Loucy (cell line): ENCODE data around the gene MSX1.

Source experiments
- H2AFZ ChIP-seq: fragments of 200-600 bp; sonication (generic); 2 replicates; pipeline ENCODE4 v1.6.0; 2016; ENCODE audit warnings: antibody characterized with exemption, mild to moderate bottlenecking, low read length, moderate library complexity
- H3F3A ChIP-seq: fragments of 200-600 bp; 2 replicates; pipeline ENCODE4 v1.6.0; 2016; ENCODE audit warnings: antibody characterized with exemption, low read depth, mild to moderate bottlenecking
- H3K27me3 ChIP-seq: fragments of 200-600 bp; sonication (generic); 2 replicates; pipeline ENCODE4 v1.6.1; 2014; ENCODE audit warnings: low read length, mild to moderate bottlenecking; ENCODE audit not compliant: insufficient read depth, poor library complexity, severe bottlenecking
- H3K36me3 ChIP-seq: fragments of 200-600 bp; sonication (generic); 2 replicates; pipeline ENCODE4 v1.6.1; 2016; ENCODE audit warnings: low read length; ENCODE audit not compliant: insufficient read depth
- H3K4me1 ChIP-seq: fragments of 200-600 bp; sonication (generic); 2 replicates; pipeline ENCODE4 v1.5.1; 2014; ENCODE audit warnings: low read length, mild to moderate bottlenecking; ENCODE audit not compliant: insufficient read depth, poor library complexity, severe bottlenecking
- H3K4me2 ChIP-seq: fragments of 200-600 bp; sonication (generic); 2 replicates; pipeline ENCODE4 v1.6.0; 2014; ENCODE audit warnings: antibody characterized with exemption, low read length, low read depth, mild to moderate bottlenecking; ENCODE audit not compliant: poor library complexity, severe bottlenecking
- H3K4me3 ChIP-seq: fragments of 200-600 bp; sonication (generic); 2 replicates; pipeline ENCODE4 v1.5.1; 2014; ENCODE audit warnings: low read length, mild to moderate bottlenecking, mixed read lengths; ENCODE audit not compliant: poor library complexity, severe bottlenecking
- H3K79me2 ChIP-seq: fragments of 200-600 bp; sonication (generic); 2 replicates; pipeline ENCODE4 v1.6.1; 2014; ENCODE audit warnings: low read length; ENCODE audit not compliant: insufficient read depth
- H3K9ac ChIP-seq: fragments of 200-600 bp; sonication (generic); 2 replicates; pipeline ENCODE4 v1.6.0; 2014; ENCODE audit warnings: mild to moderate bottlenecking, low read depth, low read length, moderate library complexity; ENCODE audit not compliant: poor library complexity, severe bottlenecking
- H3K9me2 ChIP-seq: fragments of 200-600 bp; sonication (generic); replicated peaks from 2 replicates; pipeline ENCODE4 v1.6.1; 2016; ENCODE audit warnings: low read depth, low read length, mixed read lengths
- H3K9me3 ChIP-seq: fragments of 200-600 bp; sonication (generic); 2 replicates; pipeline ENCODE4 v1.6.1; 2014; ENCODE audit warnings: mild to moderate bottlenecking, antibody characterized with exemption, low read length, low read depth; ENCODE audit not compliant: insufficient read depth
- H4K20me1 ChIP-seq: fragments of 200-600 bp; sonication (generic); 2 replicates; pipeline ENCODE4 v1.6.0; 2014; ENCODE audit warnings: antibody characterized with exemption, low read length, mild to moderate bottlenecking; ENCODE audit not compliant: insufficient read depth, poor library complexity, severe bottlenecking
- EZH2phosphoT487 ChIP-seq: fragments of 200-600 bp; IDR thresholded peaks from 2 replicates; pipeline ENCODE4 v1.6.1; 2018; ENCODE audit warnings: antibody characterized with exemption, mild to moderate bottlenecking, moderate library complexity, borderline replicate concordance
- TF ChIP-seq, protein P1 (sequence below): fragments of 200-600 bp; sonication (generic); conservative IDR thresholded peaks from 2 replicates; pipeline ENCODE4 v1.5.1; 2014; ENCODE audit warnings: mild to moderate bottlenecking, antibody characterized with exemption, low read length

The MSX1 gene

DNA sequence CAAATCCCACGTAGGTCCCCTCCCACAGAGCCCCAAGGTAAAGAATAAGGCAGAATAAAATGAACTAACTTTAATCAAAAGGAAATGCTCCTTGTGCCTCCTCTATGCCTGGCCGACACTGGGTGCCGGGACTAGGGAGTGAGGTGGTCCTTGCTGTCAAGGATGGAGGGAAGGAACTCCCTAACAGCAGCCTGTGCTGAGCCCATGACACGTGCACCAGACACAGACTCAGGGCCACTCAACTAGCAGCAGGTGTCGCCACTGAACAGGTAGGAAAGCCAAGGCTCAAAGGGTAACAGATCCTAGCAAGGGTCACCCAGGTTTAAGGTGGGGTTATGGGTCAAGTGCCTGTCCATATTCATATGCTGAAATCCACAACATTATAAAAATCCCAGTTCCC is 29.2 kb downstream of the MSX1 start:
- Histone ChIP-seq H3K4me2 (no peak overlapping the region), H3K9me2 (no peaks in the 10 kb centered on the region), H4K20me1 (no peaks in the 10 kb centered on the region), H3F3A (no peaks in the 10 kb centered on the region), H3K4me1 (no peaks in the 10 kb centered on the region), H3K27me3 (no peaks in the 10 kb centered on the region), H2AFZ (no peak overlapping the region), H3K9ac (no peak overlapping the region), H3K36me3 (no peaks in the 10 kb centered on the region), H3K4me3 (no peak overlapping the region), H3K79me2 (no peaks in the 10 kb centered on the region), H3K9me3 (peaks cover 4% of the 10 kb centered on the region; the same call in 1 of the 2 replicates)
- TF ChIP-seq, protein P1, sequence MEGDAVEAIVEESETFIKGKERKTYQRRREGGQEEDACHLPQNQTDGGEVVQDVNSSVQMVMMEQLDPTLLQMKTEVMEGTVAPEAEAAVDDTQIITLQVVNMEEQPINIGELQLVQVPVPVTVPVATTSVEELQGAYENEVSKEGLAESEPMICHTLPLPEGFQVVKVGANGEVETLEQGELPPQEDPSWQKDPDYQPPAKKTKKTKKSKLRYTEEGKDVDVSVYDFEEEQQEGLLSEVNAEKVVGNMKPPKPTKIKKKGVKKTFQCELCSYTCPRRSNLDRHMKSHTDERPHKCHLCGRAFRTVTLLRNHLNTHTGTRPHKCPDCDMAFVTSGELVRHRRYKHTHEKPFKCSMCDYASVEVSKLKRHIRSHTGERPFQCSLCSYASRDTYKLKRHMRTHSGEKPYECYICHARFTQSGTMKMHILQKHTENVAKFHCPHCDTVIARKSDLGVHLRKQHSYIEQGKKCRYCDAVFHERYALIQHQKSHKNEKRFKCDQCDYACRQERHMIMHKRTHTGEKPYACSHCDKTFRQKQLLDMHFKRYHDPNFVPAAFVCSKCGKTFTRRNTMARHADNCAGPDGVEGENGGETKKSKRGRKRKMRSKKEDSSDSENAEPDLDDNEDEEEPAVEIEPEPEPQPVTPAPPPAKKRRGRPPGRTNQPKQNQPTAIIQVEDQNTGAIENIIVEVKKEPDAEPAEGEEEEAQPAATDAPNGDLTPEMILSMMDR, result no peak
- no peak for TF ChIP-seq EZH2phosphoT487

DNA sequence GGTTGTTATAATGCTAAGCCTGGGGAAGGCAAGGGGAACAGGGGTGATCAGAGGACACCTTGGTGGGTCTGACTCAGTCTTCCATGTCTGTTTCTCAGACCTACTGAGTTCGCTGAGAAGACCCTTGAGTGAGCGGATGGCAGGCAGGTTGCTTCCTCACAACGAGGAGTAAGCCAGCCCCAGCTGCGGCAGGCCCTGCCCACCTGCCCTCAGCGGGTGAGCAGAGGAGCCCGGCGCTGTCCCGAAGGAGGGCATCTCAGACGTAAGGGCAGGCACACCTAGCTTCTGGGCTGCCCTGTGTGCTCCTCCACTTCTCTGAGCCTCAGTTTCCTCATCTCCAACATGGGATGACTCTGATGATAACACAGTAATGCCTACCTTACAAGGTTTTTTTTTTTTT is 30.3 kb downstream of the MSX1 start:
- no peaks in the 10 kb centered on the region for H3K27me3 ChIP-seq
- peaks cover 4% of the 10 kb centered on the region; the same call in 1 of the 2 replicates for H3K9me3 ChIP-seq
- no peaks in the 10 kb centered on the region for H4K20me1 ChIP-seq
- no peak overlapping the region for H3K9ac ChIP-seq
- TF ChIP-seq, protein P1, result no peak
- no peak for TF ChIP-seq EZH2phosphoT487
- no peaks in the 10 kb centered on the region for H3K36me3 ChIP-seq
- no peak overlapping the region for H3K4me2 ChIP-seq
- H3K79me2 ChIP-seq, result no peaks in the 10 kb centered on the region
- no peak overlapping the region for H2AFZ ChIP-seq
- no peaks in the 10 kb centered on the region for H3K4me1 ChIP-seq
- no peaks in the 10 kb centered on the region for H3K9me2 ChIP-seq
- no peaks in the 10 kb centered on the region for H3F3A ChIP-seq
- no peak overlapping the region for H3K4me3 ChIP-seq

DNA sequence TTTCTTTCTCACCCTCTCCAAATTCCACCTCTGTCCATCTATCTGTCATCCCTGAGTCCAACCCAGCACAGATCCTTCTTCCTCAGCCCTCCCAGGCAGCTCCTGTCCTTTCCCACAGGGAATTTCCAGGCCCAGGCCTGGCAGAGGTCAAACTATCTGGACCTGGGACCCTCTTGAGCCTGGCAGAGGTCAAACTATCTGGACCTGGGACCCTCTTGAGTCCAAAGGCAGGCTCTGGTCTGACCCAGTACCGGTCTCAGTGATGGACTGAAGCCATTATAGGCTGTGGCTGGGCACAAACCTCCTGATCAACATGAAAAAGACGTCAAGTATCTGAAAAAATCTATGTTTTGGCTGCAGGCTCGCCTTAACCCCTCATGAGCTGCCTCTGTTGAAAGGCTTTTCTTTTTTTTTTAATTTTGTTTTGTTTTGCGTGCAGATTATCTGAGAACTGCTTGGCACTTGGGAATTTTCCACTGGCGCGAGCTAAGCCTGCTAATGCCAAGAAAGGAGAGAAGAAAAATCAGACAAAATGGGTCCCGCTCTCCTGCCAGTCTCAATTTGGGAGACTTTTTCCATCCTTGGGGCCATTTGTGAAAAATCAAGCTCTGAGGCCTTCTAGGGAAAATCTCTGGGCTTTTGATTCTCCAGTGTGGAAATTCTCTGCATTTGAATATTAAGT is 31.2 kb downstream of the MSX1 start:
- Histone ChIP-seq H4K20me1 (no peaks in the 10 kb centered on the region), H3K9me3 (peaks cover 4% of the 10 kb centered on the region; the same call in 1 of the 2 replicates), H3K9ac (no peak overlapping the region), H3K27me3 (no peaks in the 10 kb centered on the region), H3K4me2 (no peak overlapping the region), H3F3A (no peaks in the 10 kb centered on the region), H3K4me3 (no peak overlapping the region), H3K9me2 (no peaks in the 10 kb centered on the region), H3K4me1 (no peaks in the 10 kb centered on the region), H3K79me2 (no peaks in the 10 kb centered on the region), H2AFZ (no peak overlapping the region), H3K36me3 (no peaks in the 10 kb centered on the region)
- TF ChIP-seq, protein P1, result no peak
- no peak for TF ChIP-seq EZH2phosphoT487
